Body of pancreas (tissue), 4 donors: ENCODE results near the gene RFT1.

Experiments used
- CTCF ChIP-seq, 7 experiments: fragments of 450-650 bp in 4 of 7; fragments of 200-600 bp in 3 of 7; sonication (generic) in 3 of 7; IDR thresholded peaks; one replicate each; pipeline ENCODE4 v1.5.1; 2016 to 2019; ENCODE audit warnings: antibody characterized with exemption in 7 of 7
- POLR2A ChIP-seq, 3 donors: fragments of 450-650 bp; IDR thresholded peaks; one replicate each; pipeline ENCODE4 v1.6.1; 2016; ENCODE audit warnings: antibody characterized with exemption in 3 of 3, mild to moderate bottlenecking in 2 of 3

DNA sequence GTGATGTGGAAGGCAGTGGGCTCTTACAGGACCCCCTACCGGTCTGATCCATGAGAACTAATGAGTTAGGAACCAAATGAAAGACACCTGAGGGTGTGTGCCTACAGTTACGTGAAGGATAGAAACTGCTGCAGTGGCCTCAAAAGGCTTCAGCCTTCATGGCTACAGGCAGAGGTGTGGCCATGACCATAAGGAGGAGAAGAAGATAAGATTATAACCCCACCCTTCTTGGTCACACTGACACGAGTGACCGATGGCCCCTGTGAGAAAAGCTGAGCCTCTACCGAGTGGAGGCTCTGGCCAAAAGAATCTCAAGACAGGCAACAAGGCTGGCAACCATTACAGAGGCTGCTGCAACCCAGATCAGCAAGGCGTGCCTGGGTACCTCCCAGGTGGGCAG is 6.3 kb downstream of the RFT1 start:
- TF ChIP-seq CTCF (IDR thresholded peaks at IDR 0.05) (no peak), POLR2A (IDR thresholded peaks at IDR 0.05) (no peak)
